ENCODE data around the gene PHF2. TPM values are rescaled to one million over a fixed set of nuclear protein-coding genes. Genes with fewer than 3 reads are reported as not detected.

Gene PHF2
- total RNA-seq, 2 experiments from 2014 or later, result 20.6 to 23.7 TPM

GRCh38 chr9:93679536-93680442, 103.4 kb downstream of the PHF2 start:
- CTCF ChIA-PET (ENCODE audit: unreplicated experiment), result no interaction called here

GRCh38 chr9:93680443-93681268, 104.3 kb downstream of the PHF2 start:
- DNase-seq (ENCODE audit: low spot score), result no peak
- H3K4me1 ChIP-seq (ENCODE audit: insufficient read depth, low read length, poor library complexity, severe bottlenecking), result no peaks in the 10 kb centered on the region
- ChIA-PET CTCF (ENCODE audit: unreplicated experiment) (no interaction called here), POLR2A (no interaction called here)
- H2AFZ ChIP-seq (ENCODE audit: low read length), result no peak overlapping the region
- no peaks in the 10 kb centered on the region for H3K9me2 ChIP-seq (ENCODE audit: insufficient read depth, low read length)
- H4K20me1 ChIP-seq (ENCODE audit: insufficient read depth, low read length), result no peaks in the 10 kb centered on the region
- H3K79me2 ChIP-seq (ENCODE audit: insufficient read depth, low read depth, low read length), result no peaks in the 10 kb centered on the region
- TF ChIP-seq EZH2phosphoT487 (IDR thresholded peaks at IDR 0.05; ENCODE audit: borderline replicate concordance, low read depth, low read length) (no peak), CTCF (conservative IDR thresholded peaks at IDR 0.05; ENCODE audit: low read length) (peak; percentile 46)
- no peaks in the 10 kb centered on the region for H3K9me3 ChIP-seq (ENCODE audit: low read length)
- intact Hi-C loops (cut with micrococcal nuclease; ENCODE audit: unreplicated experiment), result no loop called here
- no peak overlapping the region for H3K4me2 ChIP-seq (ENCODE audit: low read length)
- no peaks in the 10 kb centered on the region for H3K36me3 ChIP-seq (ENCODE audit: insufficient read depth, low read length)
- H3K4me3 ChIP-seq (ENCODE audit: low read depth, low read length, poor library complexity, severe bottlenecking), result no peak overlapping the region
- no TSS peak for BruUV-seq (replicated peaks)
- H3K27ac ChIP-seq (ENCODE audit: low read depth, low read length, poor library complexity, severe bottlenecking), result no peak overlapping the region

More at GRCh38 chr9:93679536-93680442, 103.4 kb downstream of the PHF2 start:
- no peak for DNase-seq (ENCODE audit: low spot score)
- POLR2A ChIA-PET, result no interaction called here
- BruUV-seq (replicated peaks), result no TSS peak
- Histone ChIP-seq H3K4me2 (ENCODE audit: low read length) (no peak overlapping the region), H3K4me1 (ENCODE audit: insufficient read depth, low read length, poor library complexity, severe bottlenecking) (no peaks in the 10 kb centered on the region), H3K79me2 (ENCODE audit: insufficient read depth, low read depth, low read length) (no peaks in the 10 kb centered on the region), H3K4me3 (ENCODE audit: low read depth, low read length, poor library complexity, severe bottlenecking) (no peak overlapping the region), H3K27ac (ENCODE audit: low read depth, low read length, poor library complexity, severe bottlenecking) (no peak overlapping the region), H3K9me2 (ENCODE audit: insufficient read depth, low read length) (no peaks in the 10 kb centered on the region), H4K20me1 (ENCODE audit: insufficient read depth, low read length) (no peaks in the 10 kb centered on the region), H3K36me3 (ENCODE audit: insufficient read depth, low read length) (no peaks in the 10 kb centered on the region), H2AFZ (ENCODE audit: low read length) (no peak overlapping the region), H3K9me3 (ENCODE audit: low read length) (no peaks in the 10 kb centered on the region)
- intact Hi-C loops (cut with micrococcal nuclease; ENCODE audit: unreplicated experiment), result no loop called here
- TF ChIP-seq EZH2phosphoT487 (IDR thresholded peaks at IDR 0.05; ENCODE audit: borderline replicate concordance, low read depth, low read length) (no peak), CTCF (conservative IDR thresholded peaks at IDR 0.05; ENCODE audit: low read length) (no peak)
